Breast epithelium (tissue), 3 donors: ENCODE measurements around the gene SLC26A9.
A peak's percentile ranks its signal among the peaks of the same experiment; 100 is the strongest.

Experiments used
- CTCF ChIP-seq, 3 donors: fragments of 450-650 bp; IDR thresholded peaks; one replicate each; pipeline ENCODE4 v1.5.1; 2016 to 2017; ENCODE audit warnings: antibody characterized with exemption in 3 of 3, mild to moderate bottlenecking in 3 of 3, moderate library complexity in 3 of 3
- POLR2AphosphoS5 ChIP-seq, 3 donors: sonication (generic); formaldehyde crosslinking; IDR thresholded peaks; one replicate each; pipeline ENCODE4 v1.6.1; 2017; ENCODE audit warnings: antibody characterized with exemption in 3 of 3

GRCh38 chr1:205947024-205947423, 3.8 kb upstream of the SLC26A9 start:
- TF ChIP-seq CTCF (IDR thresholded peaks at IDR 0.05) (no peak), POLR2AphosphoS5 (IDR thresholded peaks at IDR 0.05) (peak in 1 of 3 donors; percentile 49)
